Keratinocyte (primary cell): ENCODE results near the gene IFFO2. TPM values are rescaled to one million over a fixed set of nuclear protein-coding genes. Genes with fewer than 3 reads are reported as not detected.
A peak's percentile ranks its signal among the peaks of the same experiment; 100 is the strongest.

Experiments
- DNase-seq: peaks from one replicate; pipeline ENCODE4 v3.0.0-alpha.2; 2011; ENCODE audit warnings: low read depth, missing footprints, low spot score
- FAIRE-seq: peaks from 2 replicates; lab custom pipeline; 2011; peaks lifted over from hg19 to GRCh38; lab: Jason Lieb, UNC
- H2AFZ ChIP-seq: 2 replicates; pipeline ENCODE4 v1.6.0; 2012; ENCODE audit warnings: low read length, control low read depth, inconsistent platforms; ENCODE audit not compliant: control insufficient read depth
- H3K27ac ChIP-seq: 2 replicates; pipeline ENCODE4 v1.5.1; 2011; ENCODE audit warnings: low read length; ENCODE audit not compliant: control insufficient read depth, insufficient read depth
- H3K27me3 ChIP-seq: 3 replicates; pipeline ENCODE4 v1.6.0; 2011; ENCODE audit warnings: low read length; ENCODE audit not compliant: control insufficient read depth, insufficient read depth; ENCODE audit errors: extremely low read depth
- H3K36me3 ChIP-seq, 2 experiments: 2 replicates in 1 of 2; 3 replicates in 1 of 2; pipeline ENCODE4 v1.5.1; 2011; ENCODE audit warnings: low read length in 2 of 2, mild to moderate bottlenecking in 1 of 2; ENCODE audit not compliant: control insufficient read depth in 2 of 2, insufficient read depth in 2 of 2; ENCODE audit errors: extremely low read depth in 1 of 2
- H3K4me1 ChIP-seq: 3 replicates; pipeline ENCODE4 v1.5.1; 2011; ENCODE audit warnings: low read length; ENCODE audit not compliant: control insufficient read depth, insufficient read depth; ENCODE audit errors: extremely low read depth
- H3K4me2 ChIP-seq: 3 replicates; pipeline ENCODE4 v1.6.0; 2011; ENCODE audit warnings: low read depth, low read length; ENCODE audit not compliant: control insufficient read depth, insufficient read depth; ENCODE audit errors: extremely low read depth
- H3K4me3 ChIP-seq, 3 experiments: fragments of 200-600 bp in 1 of 3; sonication (generic) in 1 of 3; 2 replicates in 2 of 3; 3 replicates in 1 of 3; pipeline ENCODE4 v1.5.1; 2011 to 2016; ENCODE audit warnings: low read length in 3 of 3, mild to moderate bottlenecking in 3 of 3, control low read depth in 2 of 3, inconsistent platforms in 1 of 3, low read depth in 1 of 3, mixed read lengths in 1 of 3, mixed run types in 1 of 3, moderate library complexity in 1 of 3; ENCODE audit not compliant: control insufficient read depth in 2 of 3, insufficient read depth in 2 of 3; ENCODE audit errors: extremely low read depth in 1 of 3
- H3K79me2 ChIP-seq: 2 replicates; pipeline ENCODE4 v1.6.0; 2012; ENCODE audit warnings: low read length; ENCODE audit not compliant: control insufficient read depth, insufficient read depth
- H3K9ac ChIP-seq: 3 replicates; pipeline ENCODE4 v1.6.0; 2011; ENCODE audit warnings: low read length; ENCODE audit not compliant: control insufficient read depth, insufficient read depth; ENCODE audit errors: extremely low read depth
- H3K9me1 ChIP-seq: 3 replicates; pipeline ENCODE4 v1.6.0; 2011; ENCODE audit warnings: low read length; ENCODE audit not compliant: control insufficient read depth, insufficient read depth; ENCODE audit errors: extremely low read depth
- H3K9me3 ChIP-seq: 2 replicates; pipeline ENCODE4 v1.5.1; 2012; ENCODE audit warnings: low read depth, low read length; ENCODE audit not compliant: control insufficient read depth
- H4K20me1 ChIP-seq: 3 replicates; pipeline ENCODE4 v1.6.0; 2011; ENCODE audit warnings: low read length; ENCODE audit not compliant: control insufficient read depth, insufficient read depth; ENCODE audit errors: extremely low read depth
- EZH2 ChIP-seq: IDR thresholded peaks from one replicate; pipeline ENCODE4 v1.6.1; 2012; ENCODE audit warnings: inconsistent platforms, mild to moderate bottlenecking, low read length, moderate library complexity
- dilution Hi-C: fragments of 300-500 bp; cut with MboI; formaldehyde crosslinking; loops from one replicate; pipeline ENCODE4 v1.7.0; 2020; ENCODE audit warnings: low sequenced_read_pairs; ENCODE audit not compliant: extremely low pct_ligation_motif_present
- polyA plus RNA-seq, 5 experiments: library from polyadenylated mRNA; depleted of rRNA in 3 of 5; stranded (reverse) in 3 of 5; stranded (forward) in 1 of 5; unstranded in 1 of 5; fragments of >200 nt; gene quantifications; 1 replicate in 1 of 5; 2 replicates in 3 of 5; 3 replicates in 1 of 5; pipeline versions ENCODE4 v1.2.1 to v1.2.3, GENCODE V29; 2011 to 2012; ENCODE audit warnings: missing spikeins in 2 of 5, low read depth in 1 of 5, low replicate concordance in 1 of 5
- TF ChIP-seq, protein P1 (sequence below), 3 experiments: IDR thresholded peaks in 1 of 3; conservative IDR thresholded peaks in 1 of 3; optimal IDR thresholded peaks in 1 of 3; 2 replicates in 2 of 3; 3 replicates in 1 of 3; pipeline versions ENCODE3 to v1.5.1; 2011; ENCODE audit warnings: low read length in 3 of 3, mild to moderate bottlenecking in 3 of 3, moderate library complexity in 2 of 3, control low read depth in 1 of 3, inconsistent platforms in 1 of 3; ENCODE audit not compliant: insufficient read depth in 2 of 3; ENCODE audit errors: extremely low read depth in 1 of 3

Gene IFFO2
- polyA plus RNA-seq, 1 donor (not counting 4 experiments of a cell fraction or from before 2014, with no cell fraction given), result 57.9 TPM

DNA sequence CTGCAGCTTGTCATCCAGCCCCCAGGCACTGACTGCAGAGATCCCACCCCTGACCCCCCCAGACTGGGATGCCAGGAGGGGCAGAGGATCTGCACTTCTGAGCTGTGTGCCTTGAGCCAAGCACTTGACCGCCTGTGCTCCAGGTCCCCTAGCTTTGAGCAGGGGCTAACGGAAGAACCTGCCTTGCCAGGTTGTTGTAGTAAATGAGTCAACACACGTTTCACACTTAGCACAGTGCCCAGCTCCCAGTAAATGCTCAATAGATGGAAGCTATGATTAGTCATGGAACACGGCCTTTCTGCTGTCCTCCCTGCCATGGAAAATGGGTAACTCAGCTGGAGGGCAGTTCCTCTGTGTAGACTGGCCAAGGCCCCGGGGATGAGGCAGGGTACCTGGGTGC lies 24.1 kb downstream of the IFFO2 start:
- FAIRE-seq (peak; percentile 96), DNase-seq (no peak)
- Histone ChIP-seq H3K4me3 (no peak overlapping the region), H2AFZ (no peak overlapping the region), H3K9me1 (peaks cover 10% of the 10 kb centered on the region), H3K9me3 (no peaks in the 10 kb centered on the region), H4K20me1 (peaks cover 5% of the 10 kb centered on the region), H3K79me2 (peaks cover 92% of the 10 kb centered on the region), H3K4me1 (peaks cover 74% of the 10 kb centered on the region), H3K36me3 (peaks cover 7 to 29% of the 10 kb centered on the region in 2 experiments), H3K9ac (no peak overlapping the region), H3K4me2 (peak overlapping the region; percentile 41), H3K27ac (peak overlapping the region; percentile 59), H3K27me3 (no peaks in the 10 kb centered on the region)
- dilution Hi-C loops, result no loop called here
- TF ChIP-seq, protein P1, sequence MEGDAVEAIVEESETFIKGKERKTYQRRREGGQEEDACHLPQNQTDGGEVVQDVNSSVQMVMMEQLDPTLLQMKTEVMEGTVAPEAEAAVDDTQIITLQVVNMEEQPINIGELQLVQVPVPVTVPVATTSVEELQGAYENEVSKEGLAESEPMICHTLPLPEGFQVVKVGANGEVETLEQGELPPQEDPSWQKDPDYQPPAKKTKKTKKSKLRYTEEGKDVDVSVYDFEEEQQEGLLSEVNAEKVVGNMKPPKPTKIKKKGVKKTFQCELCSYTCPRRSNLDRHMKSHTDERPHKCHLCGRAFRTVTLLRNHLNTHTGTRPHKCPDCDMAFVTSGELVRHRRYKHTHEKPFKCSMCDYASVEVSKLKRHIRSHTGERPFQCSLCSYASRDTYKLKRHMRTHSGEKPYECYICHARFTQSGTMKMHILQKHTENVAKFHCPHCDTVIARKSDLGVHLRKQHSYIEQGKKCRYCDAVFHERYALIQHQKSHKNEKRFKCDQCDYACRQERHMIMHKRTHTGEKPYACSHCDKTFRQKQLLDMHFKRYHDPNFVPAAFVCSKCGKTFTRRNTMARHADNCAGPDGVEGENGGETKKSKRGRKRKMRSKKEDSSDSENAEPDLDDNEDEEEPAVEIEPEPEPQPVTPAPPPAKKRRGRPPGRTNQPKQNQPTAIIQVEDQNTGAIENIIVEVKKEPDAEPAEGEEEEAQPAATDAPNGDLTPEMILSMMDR (optimal IDR thresholded peaks at IDR 0.05 in 1 of 3, IDR thresholded peaks at IDR 0.05 in 1 of 3, conservative IDR thresholded peaks at IDR 0.05 in 1 of 3; ENCODE audit: extremely low read depth in 1 of 3, insufficient read depth in 2 of 3, low read length in 3 of 3), result no peak
- TF ChIP-seq EZH2, result no peak

DNA sequence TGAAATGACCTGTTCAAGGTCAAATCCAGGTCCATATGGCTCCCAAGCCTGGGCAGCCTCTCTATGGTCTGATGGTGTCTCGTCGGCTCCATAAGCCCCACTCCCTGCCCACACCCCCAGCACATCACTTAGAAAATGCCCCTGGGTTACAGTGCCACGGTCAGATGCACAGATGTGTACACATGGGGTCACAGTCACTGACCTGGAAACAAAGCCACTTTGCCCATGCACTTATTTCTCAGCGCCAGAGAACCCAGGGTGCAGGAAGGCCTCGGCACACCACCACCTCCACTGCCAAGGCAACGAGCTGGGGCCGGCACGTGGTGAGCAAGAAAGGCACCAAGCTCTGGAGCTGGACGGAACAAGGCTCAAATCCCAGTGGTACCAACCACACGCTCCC lies 24.7 kb downstream of the IFFO2 start:
- H2AFZ ChIP-seq, result no peak overlapping the region
- no peaks in the 10 kb centered on the region for H3K27me3 ChIP-seq
- dilution Hi-C loops, result no loop called here
- H3K4me2 ChIP-seq, result no peak overlapping the region
- no peak for TF ChIP-seq EZH2
- peaks cover 86% of the 10 kb centered on the region for H3K79me2 ChIP-seq
- H3K4me3 ChIP-seq, result no peak overlapping the region
- peaks cover 74% of the 10 kb centered on the region for H3K4me1 ChIP-seq
- H3K36me3 ChIP-seq, result peaks cover 7 to 29% of the 10 kb centered on the region in 2 experiments
- DNase-seq (no peak), FAIRE-seq (no peak)
- H4K20me1 ChIP-seq, result peaks cover 5% of the 10 kb centered on the region
- H3K9me1 ChIP-seq, result peaks cover 8% of the 10 kb centered on the region
- H3K27ac ChIP-seq, result peak overlapping the region; percentile 32
- no peaks in the 10 kb centered on the region for H3K9me3 ChIP-seq
- H3K9ac ChIP-seq, result no peak overlapping the region

DNA sequence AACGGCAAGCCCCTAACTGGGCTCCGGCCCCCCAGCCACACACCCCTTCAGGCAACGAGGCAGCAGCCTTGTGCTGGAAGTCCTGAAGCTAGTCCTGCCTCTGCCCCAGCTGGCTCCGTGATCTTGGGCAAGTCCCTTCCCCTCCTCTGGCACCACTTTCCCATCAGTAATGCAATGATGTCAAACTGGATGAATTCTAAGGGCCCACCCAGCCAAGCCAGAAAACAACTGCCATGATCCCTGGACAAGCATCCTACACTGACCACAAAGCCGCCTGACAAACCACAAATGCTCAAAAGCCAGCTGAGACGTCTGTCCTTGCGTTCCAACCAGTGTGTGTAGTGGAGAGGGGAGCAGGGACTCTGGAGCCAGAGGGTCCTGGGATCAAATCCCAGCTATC lies 26.8 kb downstream of the IFFO2 start:
- dilution Hi-C loops, result no loop called here
- H3K9me1 ChIP-seq, result peaks cover 2% of the 10 kb centered on the region

More for the DNA sequence above, 26.8 kb downstream of the IFFO2 start:
- H3K4me1 ChIP-seq, result peaks cover 79% of the 10 kb centered on the region
- peak overlapping the region; percentile 95 for H3K27ac ChIP-seq
- no peak overlapping the region for H3K4me3 ChIP-seq
- FAIRE-seq (no peak), DNase-seq (no peak)
- H3K9me3 ChIP-seq, result no peaks in the 10 kb centered on the region
- H3K9ac ChIP-seq, result peak overlapping the region; percentile 64
- H4K20me1 ChIP-seq, result peaks cover 3% of the 10 kb centered on the region
- H3K27me3 ChIP-seq, result no peaks in the 10 kb centered on the region
- peaks cover 4 to 21% of the 10 kb centered on the region in 2 experiments for H3K36me3 ChIP-seq
- no peak overlapping the region for H2AFZ ChIP-seq
- H3K79me2 ChIP-seq, result peaks cover 82% of the 10 kb centered on the region
- TF ChIP-seq, protein P1 (optimal IDR thresholded peaks at IDR 0.05 in 1 of 3, IDR thresholded peaks at IDR 0.05 in 1 of 3, conservative IDR thresholded peaks at IDR 0.05 in 1 of 3; ENCODE audit: extremely low read depth in 1 of 3, insufficient read depth in 2 of 3, low read length in 3 of 3), result no peak
- no peak for TF ChIP-seq EZH2
- no peak overlapping the region for H3K4me2 ChIP-seq
